Smooth muscle cell (in vitro differentiated cells): ENCODE data around the gene PIBF1. TPM values are rescaled to one million over a fixed set of nuclear protein-coding genes. Genes with fewer than 3 reads are reported as not detected.
"Not testable (repeated sequence)": the region's sequence is repeated elsewhere in the genome, so short reads cannot be mapped to it uniquely, and the experiment has no call there.

Experiments used
- DNase-seq: peaks from one replicate; lab custom pipeline; 2025; ENCODE audit not compliant: unreplicated experiment; lab: John Stamatoyannopoulos, UW
- H2AFZ ChIP-seq: fragments of 200-600 bp; sonication (generic); 2 replicates; pipeline ENCODE4 v1.6.0; 2016; ENCODE audit warnings: antibody characterized with exemption, low read depth, mild to moderate bottlenecking
- H3F3A ChIP-seq: fragments of 200-600 bp; sonication (generic); 2 replicates; pipeline ENCODE4 v1.6.0; 2017; ENCODE audit warnings: antibody characterized with exemption, low read depth
- H3K27ac ChIP-seq: fragments of 200-600 bp; sonication (generic); 2 replicates; pipeline ENCODE4 v1.5.1; 2016; ENCODE audit warnings: low read depth, mild to moderate bottlenecking
- H3K27me3 ChIP-seq: fragments of 200-600 bp; sonication (generic); 2 replicates; pipeline ENCODE4 v1.6.1; 2016; ENCODE audit warnings: low read depth, mild to moderate bottlenecking
- H3K36me3 ChIP-seq: fragments of 200-600 bp; sonication (generic); 2 replicates; pipeline ENCODE4 v1.5.1; 2016; ENCODE audit warnings: low read depth
- H3K4me1 ChIP-seq: fragments of 200-600 bp; sonication (generic); 2 replicates; pipeline ENCODE4 v1.5.1; 2016; ENCODE audit warnings: low read depth
- H3K4me2 ChIP-seq: fragments of 200-600 bp; sonication (generic); 2 replicates; pipeline ENCODE4 v1.6.0; 2016; ENCODE audit warnings: mild to moderate bottlenecking
- H3K4me3 ChIP-seq: fragments of 200-600 bp; sonication (generic); 2 replicates; pipeline ENCODE4 v1.5.1; 2016; ENCODE audit warnings: mild to moderate bottlenecking
- H3K79me2 ChIP-seq: fragments of 200-600 bp; sonication (generic); 2 replicates; pipeline ENCODE4 v1.6.0; 2016; ENCODE audit warnings: low read depth, mild to moderate bottlenecking
- H3K9ac ChIP-seq: fragments of 200-600 bp; sonication (generic); 2 replicates; pipeline ENCODE4 v1.6.0; 2016; ENCODE audit warnings: low read depth
- H3K9me3 ChIP-seq: fragments of 200-600 bp; sonication (generic); replicated peaks from 2 replicates; pipeline ENCODE4 v1.5.1; 2016; ENCODE audit warnings: low read depth
- H4K20me1 ChIP-seq: fragments of 200-600 bp; sonication (generic); 2 replicates; pipeline ENCODE4 v1.6.0; 2016; ENCODE audit warnings: low read depth
- CTCF ChIP-seq: fragments of 200-600 bp; sonication (generic); IDR thresholded peaks from 2 replicates; pipeline ENCODE4 v1.5.1; 2017; ENCODE audit warnings: borderline replicate concordance, mild to moderate bottlenecking, antibody characterized with exemption; ENCODE audit not compliant: insufficient read depth, poor library complexity, severe bottlenecking
- WGBS: methylation state at CpG from one replicate; pipeline ENCODE4 v1.1.7; 2016; ENCODE audit warnings: low lambda C conversion rate; 5-methylcytosine and 5-hydroxymethylcytosine counted together
- polyA plus RNA-seq: library from polyadenylated mRNA; unstranded; fragments of >200 nt; fragmentation: Nextera tagmentation; extraction: Ambion mirVana; gene quantifications from 2 replicates; pipeline ENCODE4 v1.2.1, GENCODE V29; 2016
- total RNA-seq: library from RNA; depleted of rRNA; stranded (reverse); fragments of >200 nt; gene quantifications from 2 replicates; pipeline ENCODE4 v1.2.3, GENCODE V29; 2014

PIBF1 gene
- total and polyA plus RNA-seq, 2 experiments from 2014 or later = 14.1 to 30.8 TPM

- Histone ChIP-seq H3K4me1 (no peaks in the 10 kb centered on the region), H3K79me2 (no peaks in the 10 kb centered on the region), H3F3A (no peaks in the 10 kb centered on the region), H3K27ac (no peak overlapping the region), H3K27me3 (no peaks in the 10 kb centered on the region), H3K9ac (no peak overlapping the region), H3K9me3 (no peaks in the 10 kb centered on the region), H3K4me2 (no peak overlapping the region), H3K36me3 (peaks cover 67% of the 10 kb centered on the region), H2AFZ (no peak overlapping the region), H4K20me1 (no peaks in the 10 kb centered on the region), H3K4me3 (no peak overlapping the region)
- 97% methylated on average over 3 of the region's 3 CpGs for WGBS
- no peak for TF ChIP-seq CTCF
- DNase-seq = no peak
Observed at GRCh38 chr13:72760189-72760588, 21.7 kb upstream of the PIBF1 start.

GRCh38 chr13:72763411-72763810 lies 18.5 kb upstream of the PIBF1 start:
- no peaks in the 10 kb centered on the region for H3K27me3 ChIP-seq
- H3K9ac ChIP-seq = no peak overlapping the region
- H3K27ac ChIP-seq = no peak overlapping the region
- DNase-seq = no peak
- no peak for TF ChIP-seq CTCF
- H3F3A ChIP-seq = no peaks in the 10 kb centered on the region
- WGBS = 96% methylated on average over 2 of the region's 2 CpGs
- no peak overlapping the region for H3K4me2 ChIP-seq
- no peak overlapping the region for H2AFZ ChIP-seq
- no peaks in the 10 kb centered on the region for H4K20me1 ChIP-seq
- H3K4me1 ChIP-seq = no peaks in the 10 kb centered on the region
- H3K79me2 ChIP-seq = no peaks in the 10 kb centered on the region
- no peaks in the 10 kb centered on the region for H3K9me3 ChIP-seq
- no peak overlapping the region for H3K4me3 ChIP-seq
- peaks cover 78% of the 10 kb centered on the region for H3K36me3 ChIP-seq

GRCh38 chr13:72774019-72774418 lies 7.9 kb upstream of the PIBF1 start:
- no peak overlapping the region for H3K4me2 ChIP-seq
- H4K20me1 ChIP-seq = peaks cover 27% of the 10 kb centered on the region
- no peaks in the 10 kb centered on the region for H3K27me3 ChIP-seq
- TF ChIP-seq CTCF = no peak
- no peak overlapping the region for H3K27ac ChIP-seq
- H3K4me3 ChIP-seq = no peak overlapping the region
- H3F3A ChIP-seq = no peaks in the 10 kb centered on the region
- no peak for DNase-seq
- H3K4me1 ChIP-seq = no peaks in the 10 kb centered on the region
- no peak overlapping the region for H2AFZ ChIP-seq
- peaks cover 28% of the 10 kb centered on the region for H3K79me2 ChIP-seq
- H3K9ac ChIP-seq = no peak overlapping the region
- H3K9me3 ChIP-seq = no peaks in the 10 kb centered on the region
- H3K36me3 ChIP-seq = peaks cover 51% of the 10 kb centered on the region
- WGBS = 79% methylated on average over 2 of the region's 2 CpGs

- peak overlapping the region; percentile 69 for H3K4me3 ChIP-seq
- peak overlapping the region; percentile 73 for H3K27ac ChIP-seq
- no peaks in the 10 kb centered on the region for H3F3A ChIP-seq
- no peaks in the 10 kb centered on the region for H3K9me3 ChIP-seq
- WGBS = 10% methylated on average over 7 of the region's 7 CpGs
- TF ChIP-seq CTCF = no peak
- peaks cover 92% of the 10 kb centered on the region for H3K79me2 ChIP-seq
- H3K9ac ChIP-seq = peak overlapping the region; percentile 88
- peaks cover 46% of the 10 kb centered on the region for H4K20me1 ChIP-seq
- H3K4me2 ChIP-seq = peak overlapping the region; percentile 96
- H2AFZ ChIP-seq = peak overlapping the region; percentile 94
- no peaks in the 10 kb centered on the region for H3K27me3 ChIP-seq
- H3K4me1 ChIP-seq = peaks cover 17% of the 10 kb centered on the region
- no peaks in the 10 kb centered on the region for H3K36me3 ChIP-seq
- DNase-seq = no peak
Observed at GRCh38 chr13:72782717-72783116, 784 bp downstream of the PIBF1 start.

- H3K27ac ChIP-seq, H3K36me3 ChIP-seq, H2AFZ ChIP-seq, H3K27me3 ChIP-seq, DNase-seq, H3F3A ChIP-seq, H3K4me2 ChIP-seq, H3K9me3 ChIP-seq, H3K9ac ChIP-seq, H3K4me3 ChIP-seq: not testable (repeated sequence)
- Histone ChIP-seq H3K4me1 (peaks cover 17% of the 10 kb centered on the region), H4K20me1 (peaks cover 42% of the 10 kb centered on the region), H3K79me2 (peaks cover 89% of the 10 kb centered on the region)
- WGBS = 98% methylated on average over 4 of the region's 4 CpGs
Observed at GRCh38 chr13:72784679-72785078, 2.7 kb downstream of the PIBF1 start.
